Neural progenitor cell (in vitro differentiated cells): Measurements from ENCODE around the gene ANG. TPM values are rescaled to one million over a fixed set of nuclear protein-coding genes. Genes with fewer than 3 reads are reported as not detected.
"Not testable (repeated sequence)": the region's sequence is repeated elsewhere in the genome, so short reads cannot be mapped to it uniquely, and the experiment has no call there.

ENCODE experiments used
- DNase-seq: peaks from one replicate; pipeline ENCODE4 v3.0.0-alpha.2; 2016; ENCODE audit warnings: low spot score
- H2AFZ ChIP-seq: fragments of 200-600 bp; sonication (generic); replicated peaks from 2 replicates; pipeline ENCODE4 v1.6.1; 2016; ENCODE audit warnings: antibody characterized with exemption
- H3F3A ChIP-seq: fragments of 200-600 bp; sonication (generic); 2 replicates; pipeline ENCODE4 v1.6.1; 2016; ENCODE audit warnings: antibody characterized with exemption, low read depth
- H3K27ac ChIP-seq: fragments of 200-600 bp; sonication (generic); 2 replicates; pipeline ENCODE4 v1.5.1; 2016; ENCODE audit warnings: mild to moderate bottlenecking
- H3K27me3 ChIP-seq: fragments of 200-600 bp; sonication (generic); 2 replicates; pipeline ENCODE4 v1.6.1; 2016; ENCODE audit warnings: mild to moderate bottlenecking, moderate library complexity
- H3K36me3 ChIP-seq: fragments of 200-600 bp; sonication (generic); 2 replicates; pipeline ENCODE4 v1.5.1; 2016
- H3K4me1 ChIP-seq: fragments of 200-600 bp; sonication (generic); 2 replicates; pipeline ENCODE4 v1.6.1; 2016; ENCODE audit warnings: mixed run types
- H3K4me2 ChIP-seq: fragments of 200-600 bp; sonication (generic); 2 replicates; pipeline ENCODE4 v1.6.1; 2016
- H3K4me3 ChIP-seq: fragments of 200-600 bp; sonication (generic); 2 replicates; pipeline ENCODE4 v1.5.1; 2016
- H3K79me2 ChIP-seq: fragments of 200-600 bp; sonication (generic); 2 replicates; pipeline ENCODE4 v1.6.1; 2016; ENCODE audit warnings: low read depth
- H3K9ac ChIP-seq: fragments of 200-600 bp; sonication (generic); 2 replicates; pipeline ENCODE4 v1.6.1; 2016
- H3K9me3 ChIP-seq: fragments of 200-600 bp; sonication (generic); 2 replicates; pipeline ENCODE4 v1.5.1; 2016; ENCODE audit warnings: low read depth
- H4K20me1 ChIP-seq: fragments of 200-600 bp; sonication (generic); 2 replicates; pipeline ENCODE4 v1.6.1; 2016; ENCODE audit warnings: low read depth
- H3K27ac Mint-ChIP-seq: 3 replicates; pipeline ENCODE4 v1.8.0; 2021; ENCODE audit warnings: mixed read lengths
- H3K27me3 Mint-ChIP-seq: 2 replicates; pipeline ENCODE4 v1.8.0; 2022; ENCODE audit warnings: low read depth, mild to moderate bottlenecking, inconsistent platforms, moderate library complexity, mixed read lengths; ENCODE audit not compliant: insufficient read depth
- H3K36me3 Mint-ChIP-seq: 3 replicates; pipeline ENCODE4 v1.8.0; 2021; ENCODE audit warnings: mixed read lengths
- H3K4me1 Mint-ChIP-seq: 3 replicates; pipeline ENCODE4 v1.8.0; 2021; ENCODE audit warnings: mixed read lengths
- H3K4me3 Mint-ChIP-seq: 3 replicates; pipeline ENCODE4 v1.8.0; 2021; ENCODE audit warnings: mild to moderate bottlenecking, moderate library complexity, mixed read lengths
- H3K9me3 Mint-ChIP-seq: 3 replicates; pipeline ENCODE4 v1.8.0; 2020; ENCODE audit warnings: mixed read lengths
- CTCF ChIP-seq: fragments of 200-600 bp; sonication (generic); IDR thresholded peaks from 2 replicates; pipeline ENCODE4 v1.5.1; 2017; ENCODE audit warnings: antibody characterized with exemption, mild to moderate bottlenecking
- EZH2 ChIP-seq: fragments of 200-600 bp; sonication (generic); IDR thresholded peaks from 2 replicates; pipeline ENCODE4 v1.6.1; 2017; ENCODE audit warnings: antibody characterized with exemption, mild to moderate bottlenecking, moderate library complexity
- EZH2phosphoT487 ChIP-seq: fragments of 200-600 bp; sonication (generic); IDR thresholded peaks from 2 replicates; pipeline ENCODE4 v1.6.1; 2017; ENCODE audit warnings: antibody characterized with exemption
- total RNA-seq: library from RNA; depleted of rRNA; stranded (reverse); fragments of >200 nt; gene quantifications from 2 replicates; pipeline ENCODE4 v1.2.3, GENCODE V29; 2015; ENCODE audit warnings: low replicate concordance

ANG gene
- 0.99 TPM in 1 of 2 replicates, not detected in the other for total RNA-seq

DNA sequence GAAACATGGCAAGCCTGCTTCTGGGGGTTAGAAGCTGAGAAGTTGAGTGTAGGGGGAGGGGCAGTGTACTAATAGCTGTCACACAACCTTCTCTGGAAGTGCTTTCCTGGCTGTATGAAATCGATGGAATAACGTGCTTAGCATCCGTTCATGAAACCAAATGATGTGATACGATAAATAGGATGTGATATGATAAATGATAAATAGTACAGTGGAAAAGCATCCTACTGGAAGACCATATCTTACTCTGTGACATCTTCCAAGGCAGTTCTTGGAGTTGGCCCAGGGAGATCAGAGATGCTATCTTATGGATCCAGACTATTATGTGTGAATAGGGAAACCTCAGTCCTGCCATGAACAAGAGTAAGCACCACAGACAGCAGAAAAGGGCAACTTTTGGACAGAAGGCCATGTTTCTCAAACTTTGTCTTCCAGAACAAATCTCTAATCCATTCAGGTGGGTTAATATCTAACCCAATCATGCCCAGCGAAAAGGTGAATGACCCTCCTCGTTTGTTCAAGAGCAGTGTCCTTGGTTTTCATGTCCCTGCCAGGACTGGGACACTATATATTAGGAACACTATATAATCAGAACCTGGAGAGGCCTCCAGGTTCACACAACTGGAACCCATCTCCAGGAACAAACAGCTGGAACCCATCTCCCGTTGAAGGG lies at the start of gene ANG:
TSS of gene ANG (plus strand) at position 598 of the 673 bp plus-strand sequence. CDS start 4,801 bp downstream, outside the sequence.
- H3K27ac Mint-ChIP-seq, result no peak within 1 kb of the TSS
- Histone ChIP-seq H3K27me3 (peaks cover 18% of the 10 kb centered on the region), H2AFZ (no peak within 1 kb of the TSS), H3F3A (peaks cover 21% of the 10 kb centered on the region), H3K4me1 (no peaks in the 10 kb centered on the region), H3K9ac (no peak within 1 kb of the TSS), H3K4me3 (no peak within 1 kb of the TSS), H3K27ac (no peak within 1 kb of the TSS), H4K20me1 (no peaks in the 10 kb centered on the region), H3K4me2 (no peak within 1 kb of the TSS), H3K36me3 (no peaks in the 10 kb centered on the region), H3K79me2 (no peaks in the 10 kb centered on the region), H3K9me3 (no peaks in the 10 kb centered on the region)
- TF ChIP-seq EZH2phosphoT487 (no peak), CTCF (no peak), EZH2 (no peak)
- no peaks in the 10 kb centered on the region for H3K9me3 Mint-ChIP-seq
- H3K36me3 Mint-ChIP-seq, result no peaks in the 10 kb centered on the region
- peaks cover 10% of the 10 kb centered on the region for H3K4me1 Mint-ChIP-seq
- DNase-seq, result no peak
- no peak within 1 kb of the TSS for H3K4me3 Mint-ChIP-seq
- H3K27me3 Mint-ChIP-seq, result peaks cover 5% of the 10 kb centered on the region

DNA sequence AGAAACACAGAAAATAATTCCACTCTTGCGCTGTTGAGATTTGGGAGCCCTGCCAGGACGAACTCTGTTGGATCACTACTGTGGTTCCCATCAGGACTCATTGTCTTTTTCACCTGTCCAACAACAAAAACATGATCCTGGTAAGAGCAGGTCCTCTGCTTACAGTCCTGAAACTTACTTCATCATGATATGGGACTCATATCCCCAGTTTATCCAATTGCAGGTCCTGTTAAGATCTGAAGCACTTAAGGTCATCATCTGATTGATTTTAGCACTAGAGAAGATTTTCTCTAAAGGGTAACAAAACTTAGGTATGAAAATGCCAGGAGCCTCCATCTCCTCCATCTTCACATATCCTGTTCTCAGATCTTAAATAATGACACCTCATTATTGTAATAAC lies 47.0 kb upstream of the ANG start, which contains the start of gene OR6S1:
TSS of gene OR6S1 (minus strand) at position 101 of the 400 bp plus-strand sequence. CDS start at position 101, 0 bp downstream.
- no peak within 1 kb of the TSS for H3K4me2 ChIP-seq
- H2AFZ ChIP-seq, result no peak within 1 kb of the TSS
- Mint-ChIP-seq H3K9me3 (no peaks in the 10 kb centered on the region), H3K27ac (no peak within 1 kb of the TSS), H3K4me1 (no peaks in the 10 kb centered on the region), H3K27me3 (peaks cover 14% of the 10 kb centered on the region), H3K4me3 (no peak within 1 kb of the TSS), H3K36me3 (no peaks in the 10 kb centered on the region)
- H3K4me1 ChIP-seq, result peaks cover 4% of the 10 kb centered on the region
- no peak within 1 kb of the TSS for H3K27ac ChIP-seq
- no peaks in the 10 kb centered on the region for H3K9me3 ChIP-seq
- H3K27me3 ChIP-seq, result peaks cover 38% of the 10 kb centered on the region
- H3K79me2 ChIP-seq, result no peaks in the 10 kb centered on the region
- no peak for DNase-seq
- no peak within 1 kb of the TSS for H3K4me3 ChIP-seq
- H3K9ac ChIP-seq, result no peak within 1 kb of the TSS
- TF ChIP-seq EZH2phosphoT487, result no peak
- no peak for TF ChIP-seq EZH2
- TF ChIP-seq CTCF, result no peak
- H3F3A ChIP-seq, result no peaks in the 10 kb centered on the region
- no peaks in the 10 kb centered on the region for H4K20me1 ChIP-seq
- no peaks in the 10 kb centered on the region for H3K36me3 ChIP-seq

GRCh38 chr14:20642182-20642581 lies 46.4 kb upstream of the ANG start:
- TF ChIP-seq CTCF (no peak), EZH2 (no peak), EZH2phosphoT487 (no peak)

DNA sequence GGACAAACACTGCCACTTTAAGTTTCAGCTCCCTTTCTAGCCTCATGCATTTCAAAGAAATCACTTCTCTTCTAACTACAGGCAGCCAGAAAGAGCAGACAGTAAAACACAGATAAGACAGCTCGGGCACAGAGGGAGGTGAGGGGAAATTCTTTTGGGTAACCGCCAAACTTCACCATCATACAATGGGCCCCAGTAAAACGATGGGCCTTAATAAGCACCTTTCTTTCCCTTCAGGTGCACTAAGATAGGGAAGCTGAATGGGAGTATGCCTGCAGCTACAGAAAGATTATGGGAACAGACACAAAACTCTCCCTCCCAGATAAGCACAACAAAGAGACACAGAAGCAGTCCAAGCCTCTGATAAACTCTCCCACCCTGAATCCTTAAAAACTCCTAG lies 45.8 kb upstream of the ANG start:
- H3K4me3 Mint-ChIP-seq, H3K36me3 Mint-ChIP-seq: not testable (repeated sequence)

More at GRCh38 chr14:20642182-20642581, 46.4 kb upstream of the ANG start:
- no peak for DNase-seq
- Mint-ChIP-seq H3K27me3 (peaks cover 14% of the 10 kb centered on the region), H3K36me3 (no peaks in the 10 kb centered on the region), H3K9me3 (no peaks in the 10 kb centered on the region), H3K4me1 (no peaks in the 10 kb centered on the region), H3K27ac (no peak overlapping the region), H3K4me3 (no peak overlapping the region)
- Histone ChIP-seq H3K9me3 (no peaks in the 10 kb centered on the region), H3K4me3 (no peak overlapping the region), H3K9ac (no peak overlapping the region), H3K79me2 (no peaks in the 10 kb centered on the region), H3K27me3 (peaks cover 32% of the 10 kb centered on the region), H3K36me3 (no peaks in the 10 kb centered on the region), H3K4me2 (no peak overlapping the region), H4K20me1 (no peaks in the 10 kb centered on the region), H3F3A (no peaks in the 10 kb centered on the region), H2AFZ (no peak overlapping the region), H3K27ac (no peak overlapping the region), H3K4me1 (peaks cover 4% of the 10 kb centered on the region)

More for the DNA sequence above, 45.8 kb upstream of the ANG start:
- peak overlapping the region; percentile 34 for H2AFZ ChIP-seq
- H3K9ac ChIP-seq, H3K4me1 Mint-ChIP-seq, H3K79me2 ChIP-seq, H3F3A ChIP-seq, H3K27ac ChIP-seq, H3K9me3 Mint-ChIP-seq, H4K20me1 ChIP-seq, H3K4me1 ChIP-seq, H3K9me3 ChIP-seq, H3K4me2 ChIP-seq, H3K4me3 ChIP-seq, DNase-seq, H3K36me3 ChIP-seq, H3K27ac Mint-ChIP-seq: not testable (repeated sequence)
- peaks cover 16% of the 10 kb centered on the region for H3K27me3 Mint-ChIP-seq
- peaks cover 26% of the 10 kb centered on the region for H3K27me3 ChIP-seq
